Measurements from ENCODE around the gene COL19A1. TPM values are rescaled to one million over a fixed set of nuclear protein-coding genes. Genes with fewer than 3 reads are reported as not detected.

The COL19A1 gene
- total RNA-seq, 4 donors from 2014 or later: 0.19 TPM; not detected in 3

GRCh38 chr6:70168681-70169377 is 302.5 kb downstream of the COL19A1 start:
- intact Hi-C loops (cut with DNase I): no loop called here
- H3K27ac ChIP-seq: no peak overlapping the region
- no peaks in the 10 kb centered on the region for H3K9me3 ChIP-seq
- TF ChIP-seq POLR2A (IDR thresholded peaks at IDR 0.05) (no peak), CTCF (IDR thresholded peaks at IDR 0.05) (no peak)
- 60 to 73% methylated on average over 5 of the region's 5 CpGs for WGBS, 2 donors
- DNase-seq: no peak
- peaks cover 0 to 7% (median 0%) of the 10 kb centered on the region in 3 donors for H3K4me1 ChIP-seq
- no peaks in the 10 kb centered on the region for H3K36me3 ChIP-seq
- peaks cover 0 to 12% (median 0%) of the 10 kb centered on the region in 4 donors for H3K27me3 ChIP-seq
- H3K4me3 ChIP-seq: no peak overlapping the region

- no peak overlapping the region for H3K4me3 ChIP-seq
- no peak for DNase-seq
- intact Hi-C loops (cut with DNase I): no loop called here
- H3K27ac ChIP-seq: no peak overlapping the region
- H3K36me3 ChIP-seq: no peaks in the 10 kb centered on the region
- no peaks in the 10 kb centered on the region for H3K9me3 ChIP-seq
- H3K27me3 ChIP-seq: peaks cover 0 to 8% (median 0%) of the 10 kb centered on the region in 4 donors
- peaks cover 0 to 5% (median 0%) of the 10 kb centered on the region in 3 donors for H3K4me1 ChIP-seq
- TF ChIP-seq CTCF (IDR thresholded peaks at IDR 0.05) (no peak), POLR2A (IDR thresholded peaks at IDR 0.05) (no peak)
These were observed 304.9 kb downstream of the COL19A1 start for GRCh38 chr6:70171236-70171635.

- TF ChIP-seq CTCF (IDR thresholded peaks at IDR 0.05): no peak
- TF ChIP-seq POLR2A (IDR thresholded peaks at IDR 0.05): no peak
- Histone ChIP-seq H3K4me1 (no peaks in the 10 kb centered on the region), H3K27ac (no peak overlapping the region), H3K4me3 (no peak overlapping the region), H3K9me3 (no peaks in the 10 kb centered on the region), H3K27me3 (no peaks in the 10 kb centered on the region), H3K36me3 (no peaks in the 10 kb centered on the region)
- no peak for DNase-seq
- 36 to 38% methylated on average over 2 of the region's 2 CpGs for WGBS, 2 donors
- intact Hi-C loops (cut with DNase I): no loop called here
These were observed 305.9 kb downstream of the COL19A1 start for GRCh38 chr6:70172252-70172651.

GRCh38 chr6:70175770-70176169 is 309.4 kb downstream of the COL19A1 start:
- Histone ChIP-seq H3K27ac (no peak overlapping the region), H3K27me3 (no peaks in the 10 kb centered on the region), H3K4me3 (no peak overlapping the region), H3K36me3 (no peaks in the 10 kb centered on the region), H3K9me3 (no peaks in the 10 kb centered on the region), H3K4me1 (no peaks in the 10 kb centered on the region)
- no peak for TF ChIP-seq POLR2A (IDR thresholded peaks at IDR 0.05)
- no peak for TF ChIP-seq CTCF (IDR thresholded peaks at IDR 0.05)
- intact Hi-C loops (cut with DNase I): no loop called here
- no peak for DNase-seq
- whole genome bisulfite sequencing, 2 donors: 60 to 65% methylated on average over 2 of the region's 2 CpGs

- TF ChIP-seq POLR2A (IDR thresholded peaks at IDR 0.05) (no peak), CTCF (IDR thresholded peaks at IDR 0.05) (no peak)
- WGBS, 2 donors: 71 to 75% methylated on average over 3 of the region's 3 CpGs
- no peak for DNase-seq
These were observed 310.6 kb downstream of the COL19A1 start for GRCh38 chr6:70176842-70177550.

More at GRCh38 chr6:70176842-70177550, 310.6 kb downstream of the COL19A1 start:
- Histone ChIP-seq H3K27ac (no peak overlapping the region), H3K4me1 (no peaks in the 10 kb centered on the region), H3K9me3 (no peaks in the 10 kb centered on the region), H3K4me3 (no peak overlapping the region), H3K27me3 (no peaks in the 10 kb centered on the region), H3K36me3 (no peaks in the 10 kb centered on the region)
- intact Hi-C loops (cut with DNase I): no loop called here
